Measurements from ENCODE around the gene SLC1A3.

Gene SLC1A3

DNA sequence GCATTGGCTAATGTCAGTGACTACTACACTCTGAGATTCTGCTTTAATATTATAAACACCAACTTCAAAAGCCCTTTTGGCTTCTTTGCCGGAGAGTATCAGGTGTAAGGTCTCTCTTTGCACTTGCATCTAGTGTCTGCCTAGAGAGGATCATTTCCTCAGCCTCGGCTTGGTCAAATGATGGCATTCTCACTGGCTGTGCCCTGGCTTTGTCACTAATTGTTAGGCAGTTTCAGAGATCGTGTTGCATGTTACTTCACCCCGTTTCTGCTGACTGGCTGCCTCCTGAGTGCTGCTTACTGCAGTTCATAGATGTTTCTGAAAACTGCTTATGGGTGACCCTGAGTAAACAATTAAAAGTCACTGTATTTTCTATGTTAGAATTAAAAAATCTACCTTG is 48.8 kb downstream of the SLC1A3 start:
- DNase-seq (ENCODE audit: low read depth in 2 of 2): no peak

DNA sequence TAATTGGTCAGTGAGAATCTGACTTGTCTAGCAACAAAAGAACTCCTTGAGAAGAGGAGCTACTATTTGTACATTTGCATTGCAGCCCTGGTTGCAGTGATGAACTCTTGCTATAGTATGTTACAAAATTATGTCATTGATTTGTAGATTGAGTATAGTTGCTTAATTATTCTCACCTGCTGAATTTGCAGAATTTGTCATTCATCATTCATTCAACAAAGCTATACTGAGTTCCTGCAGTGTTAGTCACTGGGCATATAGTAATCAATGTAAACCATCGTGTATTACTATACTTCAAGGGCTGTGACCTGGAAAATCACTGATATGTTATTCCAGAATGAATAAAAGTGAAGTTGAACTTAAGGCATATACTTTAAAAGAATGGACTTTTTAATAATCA is 50.1 kb downstream of the SLC1A3 start:
- DNase-seq (ENCODE audit: low read depth in 2 of 2): no peak

DNA sequence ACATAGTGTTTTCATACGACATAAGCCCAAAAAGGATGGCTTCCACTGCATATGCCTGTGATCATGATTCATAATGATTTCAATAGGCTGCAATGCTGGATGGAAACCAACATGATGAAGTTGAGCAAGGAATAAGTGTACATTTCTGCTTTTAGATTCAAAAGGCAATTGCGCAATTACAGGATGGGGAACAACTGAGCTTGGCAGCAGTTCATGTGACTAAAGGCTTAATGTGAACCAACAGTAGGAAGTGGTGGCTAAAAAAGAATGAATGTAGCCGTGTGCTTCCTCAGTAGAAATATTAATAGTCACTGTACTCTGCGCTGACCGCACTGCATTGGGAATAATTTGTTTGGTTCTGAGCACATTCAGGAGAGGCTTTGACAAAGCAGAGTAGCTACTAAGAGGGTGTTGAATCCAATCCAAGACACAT is 51.2 kb downstream of the SLC1A3 start:
- DNase-seq (ENCODE audit: low read depth in 2 of 2): no peak

DNA sequence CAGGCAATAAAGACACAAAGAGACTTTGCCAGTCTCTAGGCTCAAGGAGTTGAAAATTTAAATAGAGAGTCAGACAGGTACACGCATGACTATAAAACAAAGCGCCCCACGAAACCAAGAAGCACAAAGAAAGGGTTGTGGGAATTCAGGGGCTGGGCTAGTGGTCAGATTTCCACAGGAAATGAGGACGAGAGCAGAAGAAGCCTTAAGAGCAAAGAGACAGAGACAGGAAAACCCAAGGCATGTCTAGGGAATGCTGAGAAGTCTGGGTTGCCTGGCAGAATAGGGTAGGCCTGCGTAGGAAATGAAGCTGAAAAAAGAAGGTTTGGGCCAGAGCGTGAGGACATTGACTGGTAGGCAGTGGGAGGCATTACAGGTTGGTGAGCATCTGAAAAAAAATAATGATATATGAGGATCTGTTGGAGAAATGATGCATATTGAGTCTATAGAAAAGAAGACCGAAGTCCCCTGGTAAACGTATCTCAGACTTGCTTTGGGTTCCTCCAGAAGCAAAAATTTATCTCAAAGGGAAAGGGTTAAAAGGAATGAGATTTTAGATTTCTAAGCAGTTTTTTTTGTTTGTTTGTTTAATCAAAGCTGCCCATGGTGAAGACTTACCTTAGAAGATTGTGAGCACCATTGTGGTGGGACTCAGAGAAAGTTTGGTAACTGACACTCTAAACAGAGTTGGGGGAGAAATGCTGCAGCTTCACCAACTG is 51.8 kb downstream of the SLC1A3 start:
- no peak for DNase-seq (ENCODE audit: low read depth in 2 of 2)

DNA sequence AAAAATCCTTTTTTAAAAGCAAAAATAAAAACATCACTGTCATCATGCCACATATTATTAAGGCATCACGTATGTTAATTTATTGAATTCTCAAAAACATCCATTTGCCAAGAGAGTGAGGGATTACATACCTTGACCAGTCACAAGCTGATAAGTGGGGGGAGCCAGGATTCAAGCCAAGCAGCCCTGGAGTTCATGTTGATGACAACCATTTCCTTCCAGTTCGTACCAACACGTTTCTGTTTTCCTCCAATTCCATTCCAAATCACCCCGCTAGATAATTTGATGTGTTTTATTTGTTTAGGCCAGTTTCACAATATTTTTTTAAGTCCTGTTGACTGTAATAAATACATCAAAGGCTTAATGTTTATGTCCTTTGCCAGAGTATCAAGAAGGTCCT is 53.0 kb downstream of the SLC1A3 start:
- no peak for DNase-seq (ENCODE audit: low read depth in 2 of 2)

DNA sequence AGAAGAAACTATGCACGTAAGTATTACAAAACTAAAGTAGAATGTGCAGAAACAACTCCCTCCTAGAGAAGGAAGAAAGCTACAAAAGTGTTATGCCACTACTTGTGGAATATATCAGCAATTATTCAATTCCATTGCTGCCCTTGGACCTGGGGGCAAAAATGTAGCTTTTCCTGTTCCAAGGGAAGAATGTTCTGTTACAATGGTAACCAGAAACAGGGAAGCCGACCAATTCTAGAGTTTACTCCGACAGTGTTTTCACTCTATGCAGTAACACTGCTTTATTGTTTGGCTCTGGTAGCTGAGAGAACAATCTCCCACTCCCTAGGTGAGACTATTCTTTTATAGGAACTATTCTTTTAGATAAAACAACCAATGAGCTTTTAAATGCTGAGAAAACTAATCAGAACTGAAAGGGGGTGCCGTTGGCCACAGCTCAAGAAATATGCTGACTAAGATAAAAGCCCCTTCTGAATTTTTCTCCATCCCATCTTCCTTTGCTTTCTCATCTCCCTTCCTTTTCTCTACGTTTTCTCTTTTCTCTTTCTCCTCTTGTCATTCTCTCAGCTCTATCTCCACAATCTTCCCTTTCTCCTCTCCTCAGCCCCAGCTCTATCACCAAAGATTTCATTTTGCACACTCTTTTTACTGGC is 54.1 kb downstream of the SLC1A3 start:
- DNase-seq (ENCODE audit: low read depth in 2 of 2): no peak

DNA sequence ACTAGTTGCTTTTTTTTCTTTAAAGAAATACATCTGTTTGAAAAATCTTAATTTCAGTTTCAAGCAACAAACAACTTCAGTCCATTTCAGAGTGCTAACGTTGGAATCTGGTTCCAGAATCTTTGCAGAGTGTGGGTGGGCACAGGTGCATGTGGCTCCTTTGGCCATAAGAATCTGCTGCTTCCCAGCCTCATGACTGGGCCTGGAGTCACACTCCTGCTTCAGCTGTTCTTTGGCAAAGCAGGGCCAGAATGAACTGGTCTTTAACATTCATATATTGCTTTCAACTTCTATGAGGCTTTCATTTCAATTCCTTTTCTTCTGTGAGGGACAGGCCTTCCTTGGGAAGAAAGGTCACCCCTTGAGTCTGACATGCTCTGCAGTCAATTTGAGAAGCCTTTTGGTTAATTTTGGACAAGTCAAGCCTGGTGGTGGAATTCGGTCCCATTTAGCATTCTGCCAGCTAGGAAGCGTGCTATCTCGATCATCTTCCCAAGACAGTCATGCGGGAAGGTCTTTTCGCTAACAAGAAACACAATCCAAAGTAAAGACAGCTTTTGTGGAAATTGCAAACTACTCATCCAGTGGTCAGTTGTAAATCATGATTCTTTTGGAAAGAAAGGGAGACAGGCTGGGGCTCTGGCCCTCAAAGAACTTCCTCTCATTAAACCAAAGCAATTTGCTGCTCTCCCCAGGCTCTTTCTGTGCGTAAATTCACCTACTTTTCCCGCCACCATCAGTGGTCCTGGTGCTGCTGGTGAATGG is 55.2 kb downstream of the SLC1A3 start:
- no peak for DNase-seq (ENCODE audit: low read depth in 2 of 2)

DNA sequence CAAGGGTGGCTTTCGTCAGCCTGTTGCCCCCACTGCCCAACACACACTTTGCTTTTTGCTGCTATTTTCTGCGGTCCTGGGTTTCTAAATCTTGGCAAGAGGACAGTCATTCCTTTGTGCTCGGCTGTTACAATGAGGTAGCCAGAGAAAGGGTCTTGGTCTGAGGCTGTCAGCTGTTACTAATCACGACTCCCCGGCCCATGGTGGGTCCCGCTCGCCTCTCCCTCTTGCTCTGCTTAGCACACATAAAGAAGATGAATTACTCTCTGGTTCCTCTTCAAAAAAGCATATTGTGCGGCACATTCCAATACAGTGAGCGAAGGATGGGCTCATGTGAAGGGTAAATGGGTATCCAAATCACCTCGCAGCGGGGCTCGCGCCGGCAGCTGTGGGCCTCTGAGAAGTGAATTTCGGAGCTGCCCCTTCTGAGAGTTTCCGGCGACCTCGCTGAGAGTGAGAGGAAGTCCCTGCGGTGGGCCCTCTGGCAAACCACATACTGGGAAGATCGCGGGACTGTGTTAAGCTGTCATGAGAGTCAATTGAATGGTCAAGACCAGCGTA is 56.0 kb downstream of the SLC1A3 start:
- no peak for DNase-seq (ENCODE audit: low read depth in 2 of 2)

DNA sequence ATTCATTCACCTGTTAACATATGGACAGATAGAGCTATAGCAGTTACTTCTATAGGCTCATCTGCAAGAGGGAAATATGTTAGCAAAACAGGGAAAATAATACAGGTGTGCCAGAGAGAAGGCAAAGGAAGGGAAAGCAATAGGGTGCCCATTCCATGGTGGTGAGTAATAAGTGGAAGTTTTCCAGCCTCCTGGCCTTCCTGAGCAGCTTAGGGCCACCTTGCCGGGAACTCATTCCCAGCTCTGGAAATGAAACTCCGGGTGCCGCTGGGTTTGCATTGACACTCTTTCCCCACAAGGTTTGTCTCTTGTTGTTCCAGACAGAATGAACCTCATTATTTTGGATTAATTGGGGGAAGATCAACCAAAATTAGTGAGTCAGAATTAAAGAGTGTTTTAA is 58.4 kb downstream of the SLC1A3 start:
- no peak for DNase-seq (ENCODE audit: low read depth in 2 of 2)

DNA sequence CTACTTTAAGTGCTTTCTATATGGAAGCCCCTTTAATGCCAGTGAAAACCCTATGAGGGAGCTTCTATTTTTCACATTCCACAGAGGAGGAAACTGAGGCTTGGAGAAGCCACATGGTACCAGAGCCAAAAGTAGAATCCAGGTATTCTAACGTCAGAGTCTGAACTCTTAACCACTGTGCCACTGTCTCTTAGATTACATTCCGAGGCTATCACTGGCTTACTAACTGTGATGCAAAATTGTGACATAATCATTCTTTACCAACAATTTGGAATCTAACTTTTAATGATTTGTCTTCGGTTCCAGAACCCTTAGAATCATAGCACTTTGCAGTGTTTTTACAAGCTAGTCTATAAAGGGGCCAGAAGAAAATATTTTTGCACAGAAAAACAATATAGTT is 59.2 kb downstream of the SLC1A3 start:
- DNase-seq (ENCODE audit: low read depth in 2 of 2): no peak

DNA sequence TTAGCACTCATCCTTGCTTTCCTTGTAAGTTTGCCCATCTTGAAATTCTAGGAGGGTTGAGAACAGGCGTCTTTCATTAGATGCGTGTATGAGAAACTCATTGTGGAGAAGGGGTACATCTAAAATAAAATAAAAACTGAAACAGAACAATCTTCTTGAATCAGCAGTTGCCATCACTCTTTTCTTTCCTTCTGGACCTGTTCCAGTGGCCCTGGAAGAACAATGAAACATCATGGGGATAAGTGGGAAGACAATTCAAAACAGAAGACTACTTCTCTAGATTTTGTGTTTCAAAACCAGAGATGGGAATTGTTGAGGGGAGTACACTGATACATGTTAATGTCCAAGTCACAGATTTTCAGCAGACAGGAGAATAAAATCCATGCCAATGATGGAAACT is 59.9 kb downstream of the SLC1A3 start:
- DNase-seq (ENCODE audit: low read depth in 2 of 2): no peak

DNA sequence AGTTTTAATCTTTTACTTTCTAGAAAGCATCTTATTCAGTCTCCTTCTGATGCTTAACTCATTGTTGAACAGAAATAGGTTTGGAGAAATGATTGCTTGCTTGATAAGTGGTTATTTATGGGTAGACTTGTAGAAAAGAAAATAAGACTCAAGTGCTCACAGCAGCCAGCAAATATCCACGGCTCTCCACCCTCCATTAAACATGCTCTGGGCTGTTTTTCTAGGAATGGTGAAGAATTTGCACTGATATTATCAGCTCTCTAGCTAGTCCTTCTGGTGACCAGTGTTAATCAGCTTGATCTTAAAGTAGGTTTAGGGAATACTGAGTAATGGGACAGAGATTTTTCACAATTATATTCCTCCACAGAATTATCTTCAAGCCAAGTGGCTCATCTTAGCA is 60.6 kb downstream of the SLC1A3 start:
- DNase-seq (ENCODE audit: low read depth in 2 of 2): no peak

DNA sequence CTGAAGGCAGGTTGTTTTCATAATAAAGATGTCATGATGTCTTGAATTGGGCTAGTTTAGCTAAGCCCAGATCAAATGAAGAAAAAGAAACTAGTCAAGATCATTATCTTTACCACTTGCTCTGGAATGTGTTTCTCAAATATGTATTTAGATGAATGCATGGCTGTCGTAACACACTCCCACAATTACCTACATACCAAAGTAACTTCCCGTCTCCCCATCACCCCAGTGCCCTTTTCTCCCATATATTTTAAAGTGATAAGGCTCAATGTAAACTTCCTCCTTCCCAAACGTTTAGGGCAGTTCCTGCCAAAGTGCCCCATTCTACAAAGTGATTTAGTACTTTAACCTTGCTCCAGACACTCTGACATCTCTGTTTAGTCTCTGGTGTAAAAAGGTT is 61.4 kb downstream of the SLC1A3 start:
- no peak for DNase-seq (ENCODE audit: low read depth in 2 of 2)

DNA sequence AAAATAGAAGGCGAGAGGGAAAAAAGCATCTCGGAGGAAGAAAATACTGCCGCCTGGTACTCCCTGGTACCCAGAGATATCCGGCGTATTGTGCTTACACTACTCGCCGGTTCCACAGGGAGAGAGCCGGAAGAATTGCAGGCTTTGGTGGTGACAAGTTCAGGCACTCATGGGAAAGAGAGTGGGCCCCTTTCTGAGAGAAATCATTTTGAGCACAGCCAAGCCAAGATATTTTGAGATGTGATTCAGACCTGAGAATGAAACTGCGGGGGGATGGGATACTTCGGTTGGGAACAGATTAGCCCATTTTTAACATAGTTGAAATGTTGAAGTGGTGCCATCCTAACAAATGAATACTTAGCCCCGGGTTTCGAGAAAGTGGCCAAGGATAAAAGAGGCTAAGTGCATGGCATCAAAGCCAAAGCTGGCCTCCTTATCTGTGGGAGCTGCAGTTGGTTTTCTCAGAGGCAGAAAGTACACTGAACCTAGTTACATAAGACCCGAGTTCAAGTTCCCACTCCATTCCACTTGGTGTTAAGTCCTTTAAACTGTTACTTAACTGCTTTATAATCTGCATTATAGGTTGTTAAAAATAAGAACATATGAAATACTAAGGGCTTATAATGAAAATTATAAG is 62.7 kb downstream of the SLC1A3 start:
- DNase-seq (ENCODE audit: low read depth in 2 of 2): no peak

DNA sequence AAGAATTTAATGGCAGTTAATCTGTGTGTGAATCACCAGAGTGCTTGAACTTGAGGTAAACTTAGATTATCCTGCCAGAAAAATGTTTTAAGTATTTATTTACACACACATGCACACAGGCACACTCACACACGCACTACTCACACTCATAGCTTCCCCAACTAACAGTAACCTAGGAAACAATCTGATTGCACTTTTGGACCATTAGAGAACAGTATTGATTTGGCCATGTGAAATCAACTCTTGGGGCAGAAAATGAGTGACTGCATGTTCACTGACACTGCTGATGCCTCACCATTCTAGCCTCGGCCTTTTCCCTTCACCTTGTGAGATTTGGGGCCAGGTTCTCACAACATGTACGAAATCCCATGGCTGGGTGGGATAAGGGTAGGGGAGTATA is 64.1 kb downstream of the SLC1A3 start:
- no peak for DNase-seq (ENCODE audit: low read depth in 2 of 2)

DNA sequence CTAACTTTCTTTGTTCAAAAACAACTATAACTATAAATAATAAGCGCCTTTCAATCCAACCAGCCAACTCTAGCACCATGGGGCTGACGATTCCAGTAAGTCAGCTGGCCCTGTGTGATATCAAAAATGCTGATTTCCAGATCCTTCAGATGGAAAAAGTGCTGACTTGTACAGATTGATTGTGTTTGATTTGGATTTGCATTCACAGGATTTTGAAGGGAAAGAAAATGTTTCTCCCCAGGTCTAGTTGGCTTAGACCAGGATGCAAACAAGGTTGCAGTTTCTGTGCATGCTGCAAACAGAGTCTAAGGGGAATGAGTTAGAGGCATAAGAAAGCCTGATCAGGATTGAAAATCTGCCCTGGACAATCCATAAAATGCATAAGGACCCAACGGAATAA is 68.9 kb downstream of the SLC1A3 start:
- DNase-seq (ENCODE audit: low read depth in 2 of 2): no peak

DNA sequence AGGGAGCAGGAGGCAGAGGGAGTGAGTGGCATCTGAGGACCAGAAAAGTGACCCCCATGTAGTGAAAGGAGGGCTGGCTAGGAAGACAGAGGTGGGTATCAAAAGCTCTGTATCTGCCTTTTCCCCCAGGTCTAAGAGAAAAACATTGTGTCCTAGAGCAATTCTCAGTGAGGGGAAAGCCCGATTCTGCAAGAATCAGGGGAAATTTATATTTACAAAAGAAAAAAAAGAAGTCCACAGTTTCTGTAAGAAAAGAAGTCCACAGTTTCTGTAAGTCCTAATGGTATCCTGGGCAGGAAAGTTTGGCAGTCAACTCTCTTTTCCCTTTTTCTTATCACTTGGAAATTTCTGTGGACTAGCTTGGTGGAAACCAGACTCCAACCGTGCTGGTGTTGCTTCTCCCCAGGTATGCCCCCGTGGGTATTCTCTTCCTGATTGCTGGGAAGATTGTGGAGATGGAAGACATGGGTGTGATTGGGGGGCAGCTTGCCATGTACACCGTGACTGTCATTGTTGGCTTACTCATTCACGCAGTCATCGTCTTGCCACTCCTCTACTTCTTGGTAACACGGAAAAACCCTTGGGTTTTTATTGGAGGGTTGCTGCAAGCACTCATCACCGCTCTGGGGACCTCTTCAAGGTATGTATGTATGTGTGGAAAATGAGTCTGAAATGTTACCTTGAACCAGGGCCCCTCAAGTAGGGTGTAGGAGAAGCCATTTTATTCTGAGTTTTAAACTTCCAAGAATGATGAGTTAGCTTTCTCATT is 73.0 kb downstream of the SLC1A3 start:
- no peak for DNase-seq (ENCODE audit: low read depth in 2 of 2)

DNA sequence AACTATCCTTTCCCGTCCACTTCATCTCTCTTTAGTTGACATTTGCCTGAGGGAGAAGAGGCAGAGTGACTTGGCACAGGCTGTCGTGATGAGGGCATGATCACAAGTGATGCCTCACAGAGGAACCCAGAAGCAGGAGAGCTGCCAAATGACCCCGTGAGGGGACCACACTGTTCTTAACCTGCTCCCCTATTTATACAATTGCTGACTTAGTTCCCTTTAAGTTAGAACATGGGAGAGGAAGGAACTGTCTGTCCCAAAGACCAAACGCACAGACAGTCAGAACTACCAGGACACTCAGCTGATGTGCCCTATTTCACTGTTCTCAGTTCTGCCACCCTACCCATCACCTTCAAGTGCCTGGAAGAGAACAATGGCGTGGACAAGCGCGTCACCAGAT is 73.7 kb downstream of the SLC1A3 start:
- DNase-seq (ENCODE audit: low read depth in 2 of 2): no peak

DNA sequence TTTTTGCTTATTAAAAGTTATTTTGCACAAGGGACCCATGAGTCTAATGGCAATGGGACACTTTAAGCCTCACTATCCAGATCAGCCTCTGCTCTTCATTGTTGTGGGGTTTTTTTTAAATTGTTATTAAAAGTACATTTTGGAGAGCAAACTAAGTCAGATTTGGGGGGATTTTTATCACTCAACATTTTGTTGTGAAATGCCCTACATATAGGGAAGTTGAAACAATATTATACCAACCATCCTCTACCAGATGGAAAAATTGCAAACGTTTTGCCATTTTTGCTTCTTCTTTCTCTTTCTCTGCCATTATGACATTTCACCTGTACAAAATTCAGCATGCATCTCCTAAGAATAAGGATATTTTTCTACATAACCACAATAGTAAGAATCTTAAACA is 75.3 kb downstream of the SLC1A3 start:
- no peak for DNase-seq (ENCODE audit: low read depth in 2 of 2)

DNA sequence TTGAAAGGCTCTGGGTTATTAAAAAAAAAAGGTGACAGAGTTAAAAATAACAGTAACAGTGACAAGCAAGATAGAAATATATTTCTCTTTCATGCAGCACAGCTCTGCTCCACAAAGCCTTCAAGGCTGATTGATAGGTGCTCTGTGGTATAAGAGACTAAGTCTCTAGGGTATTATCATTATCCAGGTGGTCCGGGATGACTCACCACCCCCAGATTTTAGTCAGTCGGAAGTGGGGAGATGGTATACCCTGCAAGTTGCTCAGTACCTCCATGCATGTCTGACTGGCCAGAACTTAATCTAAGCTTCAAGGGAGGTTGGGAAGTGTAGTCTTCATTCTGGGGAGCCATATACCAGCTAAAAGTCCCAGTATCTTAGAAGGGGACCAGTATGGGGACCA is 76.1 kb downstream of the SLC1A3 start:
- DNase-seq (ENCODE audit: low read depth in 2 of 2): no peak

DNA sequence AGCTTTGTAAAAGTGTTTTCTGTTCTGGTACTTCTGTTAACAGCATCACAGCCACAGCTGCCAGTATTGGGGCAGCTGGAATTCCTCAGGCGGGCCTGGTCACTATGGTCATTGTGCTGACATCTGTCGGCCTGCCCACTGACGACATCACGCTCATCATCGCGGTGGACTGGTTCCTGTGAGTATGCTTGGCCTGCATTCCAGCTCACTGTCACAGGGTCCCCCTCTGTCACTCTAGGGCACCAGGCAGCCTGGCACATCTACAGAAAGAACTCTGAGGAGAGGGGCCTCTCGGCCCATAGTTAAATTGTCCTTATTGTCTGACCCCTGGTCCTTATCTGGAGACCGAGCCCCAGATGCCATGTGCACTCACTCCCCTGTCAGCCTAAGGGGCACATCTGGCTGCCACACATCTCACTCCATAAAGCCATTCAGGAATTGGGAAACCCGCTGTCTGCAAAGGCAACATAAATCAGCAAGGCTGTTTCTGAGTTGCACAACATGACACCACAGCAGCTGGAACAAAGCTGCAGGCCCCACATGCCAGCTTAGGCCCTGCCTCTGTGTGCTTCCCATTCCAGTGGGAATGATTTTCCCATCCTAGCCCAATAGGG is 77.5 kb downstream of the SLC1A3 start:
- DNase-seq (ENCODE audit: low read depth in 2 of 2): no peak

Measured in stimulated activated CD4-positive, alpha-beta T cell treated with anti-CD3 and anti-CD28 coated beads, Interleukin-1b, Interleukin-23, amount 100 ng/mL, for 1 hour (primary cell).